Endothelial cell of umbilical vein (primary cell): ENCODE data around the gene ARID1B. TPM values are rescaled to one million over a fixed set of nuclear protein-coding genes. Genes with fewer than 3 reads are reported as not detected.
A peak's percentile ranks its signal among the peaks of the same experiment; 100 is the strongest.

ENCODE experiments used
- BruUV-seq: library from RNA; stranded (reverse); fragments of 400-500 nt; replicated peaks from 2 replicates; lab custom pipeline; 2021; lab: Mats Ljungman, UMichigan
- CTCF ChIA-PET: fragments of 300-600, 350-600 bp; sonication (Branson Sonifier 250); formaldehyde crosslinking; loops from one replicate; lab custom pipeline; 2021; ENCODE audit warnings: antibody characterized with exemption, inconsistent platforms; lab: Charles Lee
- POLR2A ChIA-PET: fragments of 300-600, 350-600 bp; sonication (Branson Sonifier 250); formaldehyde crosslinking; loops from one replicate; lab custom pipeline; 2021; ENCODE audit warnings: antibody characterized with exemption, inconsistent platforms; lab: Charles Lee
- DNase-seq: peaks from one replicate; pipeline ENCODE4 v3.0.0-alpha.2; 2011; ENCODE audit warnings: low read depth, low spot score
- FAIRE-seq: peaks from 2 replicates; lab custom pipeline; 2011; peaks lifted over from hg19 to GRCh38; lab: Jason Lieb, UNC
- H2AFZ ChIP-seq: 2 replicates; pipeline ENCODE4 v1.6.0; 2012; ENCODE audit warnings: low read depth, low read length, control low read depth, inconsistent platforms
- H3K27ac ChIP-seq: 2 replicates; pipeline ENCODE4 v1.5.1; 2011; ENCODE audit warnings: low read depth, mild to moderate bottlenecking, control low read depth, low read length, moderate library complexity; ENCODE audit not compliant: insufficient read depth
- H3K27me3 ChIP-seq, 2 experiments: 2 replicates each; pipeline versions ENCODE4 v1.6.0 to v1.6.1; 2011; ENCODE audit warnings: low read length in 2 of 2, mixed read lengths in 1 of 2; ENCODE audit not compliant: control insufficient read depth in 2 of 2, insufficient read depth in 2 of 2
- H3K36me3 ChIP-seq, 2 experiments: 2 replicates in 1 of 2; 3 replicates in 1 of 2; pipeline ENCODE4 v1.5.1; 2011; ENCODE audit warnings: low read length in 2 of 2, mild to moderate bottlenecking in 1 of 2, moderate library complexity in 1 of 2; ENCODE audit not compliant: control insufficient read depth in 2 of 2, insufficient read depth in 2 of 2; ENCODE audit errors: extremely low read depth in 1 of 2
- H3K4me1 ChIP-seq: 3 replicates; pipeline ENCODE4 v1.5.1; 2011; ENCODE audit warnings: mild to moderate bottlenecking, low read length; ENCODE audit not compliant: control insufficient read depth, insufficient read depth; ENCODE audit errors: extremely low read depth
- H3K4me2 ChIP-seq: 2 replicates; pipeline ENCODE4 v1.6.1; 2011; ENCODE audit warnings: low read length, control low read depth, mixed read lengths; ENCODE audit not compliant: insufficient read depth
- H3K4me3 ChIP-seq, 3 experiments: fragments of 200-600 bp in 1 of 3; sonication (generic), shearing (Covaris generic) in 1 of 3; replicated peaks in 1 of 3; 2 replicates each; pipeline ENCODE4 v1.5.1; 2011 to 2016; ENCODE audit warnings: control low read depth in 3 of 3, low read length in 3 of 3, mild to moderate bottlenecking in 2 of 3, inconsistent platforms in 1 of 3, low read depth in 1 of 3, moderate library complexity in 1 of 3; ENCODE audit not compliant: insufficient read depth in 1 of 3
- H3K79me2 ChIP-seq: 2 replicates; pipeline ENCODE4 v1.6.0; 2012; ENCODE audit warnings: low read length, inconsistent platforms; ENCODE audit not compliant: control insufficient read depth, insufficient read depth
- H3K9ac ChIP-seq: replicated peaks from 2 replicates; pipeline ENCODE3; 2011; ENCODE audit warnings: low read length, control low read depth; ENCODE audit not compliant: insufficient read depth; ENCODE audit errors: extremely low read depth
- H3K9me1 ChIP-seq: replicated peaks from 3 replicates; pipeline ENCODE4 v1.6.0; 2011; ENCODE audit warnings: mild to moderate bottlenecking, low read length; ENCODE audit not compliant: control insufficient read depth, insufficient read depth; ENCODE audit errors: extremely low read depth
- H3K9me3 ChIP-seq: replicated peaks from 2 replicates; pipeline ENCODE4 v1.5.1; 2012; ENCODE audit warnings: low read length, inconsistent platforms; ENCODE audit not compliant: control insufficient read depth, insufficient read depth
- H4K20me1 ChIP-seq: replicated peaks from 2 replicates; pipeline ENCODE3; 2011; ENCODE audit warnings: mild to moderate bottlenecking, low read length; ENCODE audit not compliant: control insufficient read depth, insufficient read depth; ENCODE audit errors: extremely low read depth
- FOS ChIP-seq: IDR thresholded peaks from 2 replicates; pipeline ENCODE4 v1.6.1; 2011; ENCODE audit warnings: mild to moderate bottlenecking, low read length, moderate library complexity, borderline replicate concordance; ENCODE audit not compliant: insufficient read depth
- JUN ChIP-seq: IDR thresholded peaks from 2 replicates; pipeline ENCODE4 v1.6.1; 2011; ENCODE audit warnings: borderline replicate concordance, low read depth; ENCODE audit not compliant: insufficient read length, insufficient read depth
- POLR2A ChIP-seq: IDR thresholded peaks from 2 replicates; pipeline ENCODE4 v1.6.1; 2012; ENCODE audit warnings: low read depth, mild to moderate bottlenecking, control low read depth, low read length
- dilution Hi-C: fragments of 300-500 bp; cut with MboI; formaldehyde crosslinking; loops from one replicate; pipeline ENCODE4 v1.15.0; 2019; ENCODE audit warnings: low sequenced_read_pairs; ENCODE audit not compliant: extremely low pct_ligation_motif_present
- intact Hi-C: fragments of 100-400 bp; cut with micrococcal nuclease; formaldehyde crosslinking; loops from one replicate; pipeline ENCODE4 v1.10.0; 2022
- polyA plus RNA-seq, 4 experiments: library from polyadenylated mRNA; depleted of rRNA in 3 of 4; stranded (reverse) in 3 of 4; unstranded in 1 of 4; fragments of >200 nt; gene quantifications; 2 replicates each; pipeline versions ENCODE4 v1.2.1 to v1.2.3, GENCODE V29; 2011 to 2012; ENCODE audit warnings: missing spikeins in 1 of 4
- total RNA-seq: library from RNA; stranded (reverse); gene quantifications from 2 replicates; pipeline ENCODE4 v1.2.3, GENCODE V29; 2021
- TF ChIP-seq, protein P1 (sequence below), 2 donors: IDR thresholded peaks; 1 replicate in 1 of 2; 2 replicates in 1 of 2; pipeline ENCODE4 v1.5.1; 2011; ENCODE audit warnings: low read length in 2 of 2, mild to moderate bottlenecking in 2 of 2, moderate library complexity in 2 of 2, control low read depth in 1 of 2, inconsistent platforms in 1 of 2, low read depth in 1 of 2; ENCODE audit not compliant: insufficient read depth in 1 of 2; ENCODE audit errors: extremely low read depth in 1 of 2
- TF ChIP-seq, protein P2 (sequence below): IDR thresholded peaks from 2 replicates; pipeline ENCODE4 v1.6.1; 2011; ENCODE audit not compliant: insufficient read depth, insufficient read length

The ARID1B gene
- total and polyA plus RNA-seq, 2 donors (not counting 3 experiments of a cell fraction or from before 2014, with no cell fraction given) = 21.8 to 89.5 TPM

DNA sequence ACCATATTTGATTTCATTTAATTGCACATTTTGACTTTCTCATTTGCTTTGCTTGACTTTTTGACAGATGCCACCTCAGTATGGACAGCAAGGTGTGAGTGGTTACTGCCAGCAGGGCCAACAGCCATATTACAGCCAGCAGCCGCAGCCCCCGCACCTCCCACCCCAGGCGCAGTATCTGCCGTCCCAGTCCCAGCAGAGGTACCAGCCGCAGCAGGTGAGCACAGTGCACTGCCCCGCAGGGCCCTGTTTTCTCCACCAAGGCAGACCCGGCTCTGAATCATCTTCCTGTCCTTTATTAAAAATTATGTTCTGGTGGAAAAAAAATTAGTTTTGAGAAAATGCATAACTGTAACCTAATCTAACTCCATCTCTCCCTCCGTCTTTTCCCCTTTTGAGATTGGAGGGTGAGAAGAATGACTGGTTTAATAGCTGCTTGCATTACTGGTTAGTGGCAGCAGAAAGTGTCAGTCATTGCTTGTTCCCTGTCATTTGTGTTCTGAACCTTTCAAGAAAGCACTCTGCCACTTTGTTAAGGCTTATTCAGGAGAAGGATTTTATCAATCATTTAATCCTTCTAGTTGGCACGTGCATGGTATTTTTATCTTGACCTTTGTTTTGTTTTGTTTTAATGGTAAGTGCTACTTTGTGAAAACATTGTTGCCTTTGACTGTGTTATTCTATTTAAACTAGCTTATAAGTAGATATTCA, 124.3 kb downstream of the ARID1B start:
- no peaks in the 10 kb centered on the region for H3K9me3 ChIP-seq
- ChIA-PET CTCF (no interaction called here), POLR2A (no interaction called here)
- TF ChIP-seq POLR2A (no peak), JUN (no peak), FOS (peak; percentile 18)
- TF ChIP-seq, protein P1, sequence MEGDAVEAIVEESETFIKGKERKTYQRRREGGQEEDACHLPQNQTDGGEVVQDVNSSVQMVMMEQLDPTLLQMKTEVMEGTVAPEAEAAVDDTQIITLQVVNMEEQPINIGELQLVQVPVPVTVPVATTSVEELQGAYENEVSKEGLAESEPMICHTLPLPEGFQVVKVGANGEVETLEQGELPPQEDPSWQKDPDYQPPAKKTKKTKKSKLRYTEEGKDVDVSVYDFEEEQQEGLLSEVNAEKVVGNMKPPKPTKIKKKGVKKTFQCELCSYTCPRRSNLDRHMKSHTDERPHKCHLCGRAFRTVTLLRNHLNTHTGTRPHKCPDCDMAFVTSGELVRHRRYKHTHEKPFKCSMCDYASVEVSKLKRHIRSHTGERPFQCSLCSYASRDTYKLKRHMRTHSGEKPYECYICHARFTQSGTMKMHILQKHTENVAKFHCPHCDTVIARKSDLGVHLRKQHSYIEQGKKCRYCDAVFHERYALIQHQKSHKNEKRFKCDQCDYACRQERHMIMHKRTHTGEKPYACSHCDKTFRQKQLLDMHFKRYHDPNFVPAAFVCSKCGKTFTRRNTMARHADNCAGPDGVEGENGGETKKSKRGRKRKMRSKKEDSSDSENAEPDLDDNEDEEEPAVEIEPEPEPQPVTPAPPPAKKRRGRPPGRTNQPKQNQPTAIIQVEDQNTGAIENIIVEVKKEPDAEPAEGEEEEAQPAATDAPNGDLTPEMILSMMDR (IDR thresholded peaks at IDR 0.05; ENCODE audit: extremely low read depth in 1 of 2, insufficient read depth in 1 of 2, low read depth in 1 of 2, low read length in 2 of 2) = no peak
- TF ChIP-seq, protein P2, sequence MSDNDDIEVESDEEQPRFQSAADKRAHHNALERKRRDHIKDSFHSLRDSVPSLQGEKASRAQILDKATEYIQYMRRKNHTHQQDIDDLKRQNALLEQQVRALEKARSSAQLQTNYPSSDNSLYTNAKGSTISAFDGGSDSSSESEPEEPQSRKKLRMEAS = no peak
- dilution Hi-C loops (no loop called here), intact Hi-C loops (no loop called here)
- no peak overlapping the region for H3K9ac ChIP-seq
- FAIRE-seq (no peak), DNase-seq (peak; percentile 58)
- peaks cover 12% of the 10 kb centered on the region for H3K4me1 ChIP-seq
- H3K27me3 ChIP-seq = no peaks in the 10 kb centered on the region
- no peak overlapping the region for H2AFZ ChIP-seq
- peaks cover 4% of the 10 kb centered on the region for H4K20me1 ChIP-seq
- H3K4me2 ChIP-seq = no peak overlapping the region
- no peaks in the 10 kb centered on the region for H3K9me1 ChIP-seq
- no peak overlapping the region for H3K27ac ChIP-seq
- BruUV-seq = no TSS peak
- no peaks in the 10 kb centered on the region for H3K36me3 ChIP-seq
- peaks cover 24% of the 10 kb centered on the region for H3K79me2 ChIP-seq
- H3K4me3 ChIP-seq = no peak overlapping the region
